ENCODE measurements around the gene AVPR2.

DNA sequence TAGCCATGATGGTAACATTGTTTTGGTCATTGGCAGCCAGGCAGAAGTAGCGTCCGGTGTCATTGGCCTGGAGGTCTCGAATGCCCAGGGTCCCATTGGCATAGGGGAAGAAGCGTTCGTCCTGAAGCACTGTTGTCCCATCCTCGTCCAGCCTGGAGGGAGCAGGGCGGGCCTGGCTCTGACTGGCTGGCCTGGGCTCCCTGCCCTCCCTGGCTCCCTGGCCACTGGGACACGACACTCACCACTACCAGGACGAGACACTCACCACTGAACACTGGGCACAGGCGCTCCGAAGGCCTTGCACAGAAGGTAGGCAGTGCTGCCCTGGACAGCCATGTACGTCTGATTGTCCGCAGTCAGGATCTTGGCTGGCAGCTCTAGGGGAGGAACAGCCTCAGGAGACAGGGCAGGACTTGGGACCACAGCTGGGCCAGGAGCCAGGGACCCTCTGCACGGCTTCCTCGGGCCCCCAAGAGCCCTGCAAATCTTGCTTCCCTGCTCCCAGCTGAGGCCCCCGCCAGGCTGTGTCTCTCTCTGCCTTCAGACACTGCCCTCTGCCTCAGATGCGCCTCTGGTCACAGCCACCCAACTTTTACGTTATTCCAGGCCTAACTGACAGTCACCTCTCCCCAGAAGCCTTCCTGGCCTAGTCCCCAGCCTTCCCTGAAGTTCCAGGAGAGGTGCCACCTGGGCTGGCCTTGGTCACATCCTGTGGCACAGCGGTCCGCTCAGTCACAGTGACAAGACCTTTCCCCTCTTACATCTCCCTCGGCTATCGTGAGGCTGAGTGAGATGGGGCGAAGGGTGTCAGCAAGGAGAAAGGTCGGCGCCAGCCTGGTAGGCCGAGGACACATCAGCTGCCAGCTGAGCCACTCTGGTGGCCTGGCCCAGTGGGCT, 35.6 kb upstream of the AVPR2 start:
- TF ChIP-seq, protein P1, sequence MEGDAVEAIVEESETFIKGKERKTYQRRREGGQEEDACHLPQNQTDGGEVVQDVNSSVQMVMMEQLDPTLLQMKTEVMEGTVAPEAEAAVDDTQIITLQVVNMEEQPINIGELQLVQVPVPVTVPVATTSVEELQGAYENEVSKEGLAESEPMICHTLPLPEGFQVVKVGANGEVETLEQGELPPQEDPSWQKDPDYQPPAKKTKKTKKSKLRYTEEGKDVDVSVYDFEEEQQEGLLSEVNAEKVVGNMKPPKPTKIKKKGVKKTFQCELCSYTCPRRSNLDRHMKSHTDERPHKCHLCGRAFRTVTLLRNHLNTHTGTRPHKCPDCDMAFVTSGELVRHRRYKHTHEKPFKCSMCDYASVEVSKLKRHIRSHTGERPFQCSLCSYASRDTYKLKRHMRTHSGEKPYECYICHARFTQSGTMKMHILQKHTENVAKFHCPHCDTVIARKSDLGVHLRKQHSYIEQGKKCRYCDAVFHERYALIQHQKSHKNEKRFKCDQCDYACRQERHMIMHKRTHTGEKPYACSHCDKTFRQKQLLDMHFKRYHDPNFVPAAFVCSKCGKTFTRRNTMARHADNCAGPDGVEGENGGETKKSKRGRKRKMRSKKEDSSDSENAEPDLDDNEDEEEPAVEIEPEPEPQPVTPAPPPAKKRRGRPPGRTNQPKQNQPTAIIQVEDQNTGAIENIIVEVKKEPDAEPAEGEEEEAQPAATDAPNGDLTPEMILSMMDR (IDR thresholded peaks at IDR 0.05 in 2 of 3, conservative IDR thresholded peaks at IDR 0.05 in 1 of 3; ENCODE audit: control insufficient read depth in 2 of 3, extremely low read depth in 1 of 3, insufficient read depth in 1 of 3, low read depth in 3 of 3, low read length in 3 of 3), result no peak
- TF ChIP-seq BHLHE40 (IDR thresholded peaks at IDR 0.05; ENCODE audit: borderline replicate concordance in 1 of 2, low read depth in 2 of 2, low read length in 1 of 2) (no peak), BCL11A (IDR thresholded peaks at IDR 0.05; ENCODE audit: low read depth, low read length) (no peak), BRCA1 (IDR thresholded peaks at IDR 0.05; ENCODE audit: low read depth, low read length) (no peak), RAD51 (IDR thresholded peaks at IDR 0.05) (no peak), TCF12 (IDR thresholded peaks at IDR 0.05; ENCODE audit: low read depth, low read length) (no peak), EP300 (IDR thresholded peaks at IDR 0.05; ENCODE audit: borderline replicate concordance in 1 of 2, control insufficient read depth in 1 of 2, low read depth in 2 of 2, low read length in 2 of 2) (no peak), EZH2 (IDR thresholded peaks at IDR 0.05; ENCODE audit: borderline replicate concordance, control insufficient read depth, low read depth, low read length) (no peak), ZNF384 (IDR thresholded peaks at IDR 0.05; ENCODE audit: borderline replicate concordance, low read depth, low read length) (no peak), FOXM1 (IDR thresholded peaks at IDR 0.05; ENCODE audit: low read depth, low read length) (no peak), POU2F2 (IDR thresholded peaks at IDR 0.05; ENCODE audit: borderline replicate concordance, low read depth, low read length) (no peak)
- TF ChIP-seq, protein P2, sequence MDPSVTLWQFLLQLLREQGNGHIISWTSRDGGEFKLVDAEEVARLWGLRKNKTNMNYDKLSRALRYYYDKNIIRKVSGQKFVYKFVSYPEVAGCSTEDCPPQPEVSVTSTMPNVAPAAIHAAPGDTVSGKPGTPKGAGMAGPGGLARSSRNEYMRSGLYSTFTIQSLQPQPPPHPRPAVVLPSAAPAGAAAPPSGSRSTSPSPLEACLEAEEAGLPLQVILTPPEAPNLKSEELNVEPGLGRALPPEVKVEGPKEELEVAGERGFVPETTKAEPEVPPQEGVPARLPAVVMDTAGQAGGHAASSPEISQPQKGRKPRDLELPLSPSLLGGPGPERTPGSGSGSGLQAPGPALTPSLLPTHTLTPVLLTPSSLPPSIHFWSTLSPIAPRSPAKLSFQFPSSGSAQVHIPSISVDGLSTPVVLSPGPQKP (IDR thresholded peaks at IDR 0.05; ENCODE audit: low read depth, low read length), result no peak
